ENCODE measurements around the gene PGAM1. TPM values are rescaled to one million over a fixed set of nuclear protein-coding genes. Genes with fewer than 3 reads are reported as not detected.
"Not testable (repeated sequence)": the region's sequence is repeated elsewhere in the genome, so short reads cannot be mapped to it uniquely, and the experiment has no call there.

The PGAM1 gene
- total RNA-seq, 1 donor from 2014 or later: 979 TPM

- intact Hi-C loops (cut with micrococcal nuclease): loop anchor here (1.0 to 10.0 kb wide), 2 partner anchors 10 to 711 kb away; partner anchors contain the start of gene R3HCC1L
- peak overlapping the region; percentile 94 for H3K4me3 Mint-ChIP-seq
- H3K27ac Mint-ChIP-seq: peak overlapping the region; percentile 98
- H3K27me3 Mint-ChIP-seq (ENCODE audit: insufficient read depth); H3K9me3 Mint-ChIP-seq; DNase-seq (ENCODE audit: low spot score): not testable (repeated sequence)
- H3K4me1 Mint-ChIP-seq (ENCODE audit: low read depth): peaks cover 56% of the 10 kb centered on the region
- H3K36me3 Mint-ChIP-seq (ENCODE audit: low read depth): peaks cover 22% of the 10 kb centered on the region
Observed at GRCh38 chr10:97423757-97424098, 2.3 kb upstream of the PGAM1 start.

- intact Hi-C loops (cut with micrococcal nuclease): loop anchor here (5.0 to 10.0 kb wide), 2 partner anchors 450 to 708 kb away; partner anchors contain the start of gene R3HCC1L
- H3K4me1 Mint-ChIP-seq (ENCODE audit: low read depth): peaks cover 48% of the 10 kb centered on the region
- no peak for DNase-seq (ENCODE audit: low spot score)
Observed at GRCh38 chr10:97426776-97427570, 982 bp downstream of the PGAM1 start.

GRCh38 chr10:97427571-97428179 lies 1.7 kb downstream of the PGAM1 start:
- Mint-ChIP-seq H3K36me3 (ENCODE audit: low read depth) (peaks cover 48% of the 10 kb centered on the region), H3K27ac (peak overlapping the region; percentile 99), H3K4me3 (peak overlapping the region; percentile 94), H3K4me1 (ENCODE audit: low read depth) (peaks cover 47% of the 10 kb centered on the region), H3K9me3 (no peaks in the 10 kb centered on the region), H3K27me3 (ENCODE audit: insufficient read depth) (peaks cover 2% of the 10 kb centered on the region)
- no peak for DNase-seq (ENCODE audit: low spot score)
- intact Hi-C loops (cut with micrococcal nuclease): loop anchor here (1.0 to 10.0 kb wide), 7 partner anchors 17 to 707 kb away; partner anchors contain the start of genes MMS19, PI4K2A, R3HCC1L and RRP12

More at GRCh38 chr10:97426776-97427570, 982 bp downstream of the PGAM1 start:
- Mint-ChIP-seq H3K4me3 (peak overlapping the region; percentile 94), H3K9me3 (no peaks in the 10 kb centered on the region), H3K27me3 (ENCODE audit: insufficient read depth) (peaks cover 2% of the 10 kb centered on the region), H3K27ac (peak overlapping the region; percentile 99), H3K36me3 (ENCODE audit: low read depth) (peaks cover 45% of the 10 kb centered on the region)

GRCh38 chr10:97428572-97428981 lies 2.6 kb downstream of the PGAM1 start:
- Mint-ChIP-seq H3K9me3 (no peaks in the 10 kb centered on the region), H3K36me3 (ENCODE audit: low read depth) (peaks cover 50% of the 10 kb centered on the region), H3K4me3 (peak overlapping the region; percentile 94), H3K4me1 (ENCODE audit: low read depth) (peaks cover 39% of the 10 kb centered on the region), H3K27me3 (ENCODE audit: insufficient read depth) (peaks cover 2% of the 10 kb centered on the region), H3K27ac (peak overlapping the region; percentile 99)
- intact Hi-C loops (cut with micrococcal nuclease): loop anchor here (1.0 to 10.0 kb wide), 7 partner anchors 16 to 706 kb away; partner anchors contain the start of genes MMS19, PI4K2A, R3HCC1L and RRP12
- DNase-seq (ENCODE audit: low spot score): no peak

DNA sequence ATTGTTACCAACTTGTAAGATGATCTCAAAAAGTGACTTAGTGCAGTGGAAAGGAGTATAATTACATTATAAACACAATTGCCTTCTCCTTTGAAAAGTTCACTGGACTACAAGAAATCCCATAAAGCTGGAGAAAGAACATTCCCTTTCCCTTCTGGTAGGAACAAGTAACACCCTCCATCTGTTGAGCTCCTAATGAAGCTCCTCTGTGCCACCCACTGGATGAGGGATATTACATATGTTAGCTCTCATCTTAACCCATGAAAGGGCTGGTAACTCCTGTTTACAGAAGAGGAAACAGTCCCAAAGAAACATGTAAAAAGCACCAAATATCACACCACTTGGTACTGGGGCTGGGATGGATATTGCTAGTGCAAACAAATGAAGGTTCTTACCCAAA lies 8.1 kb downstream of the PGAM1 start:
- H3K27ac Mint-ChIP-seq: peak overlapping the region; percentile 48
- no peaks in the 10 kb centered on the region for H3K9me3 Mint-ChIP-seq
- peaks cover 14% of the 10 kb centered on the region for H3K4me1 Mint-ChIP-seq (ENCODE audit: low read depth)
- H3K27me3 Mint-ChIP-seq (ENCODE audit: insufficient read depth): no peaks in the 10 kb centered on the region
- peaks cover 50% of the 10 kb centered on the region for H3K36me3 Mint-ChIP-seq (ENCODE audit: low read depth)
- intact Hi-C loops (cut with micrococcal nuclease): no loop called here
- H3K4me3 Mint-ChIP-seq: no peak overlapping the region
- DNase-seq (ENCODE audit: low spot score): no peak

GRCh38 chr10:97434557-97434956 lies 8.6 kb downstream of the PGAM1 start:
- Mint-ChIP-seq H3K27ac (peak overlapping the region; percentile 48), H3K36me3 (ENCODE audit: low read depth) (peaks cover 48% of the 10 kb centered on the region), H3K27me3 (ENCODE audit: insufficient read depth) (no peaks in the 10 kb centered on the region), H3K4me3 (no peak overlapping the region), H3K4me1 (ENCODE audit: low read depth) (peaks cover 9% of the 10 kb centered on the region), H3K9me3 (no peaks in the 10 kb centered on the region)
- DNase-seq (ENCODE audit: low spot score): no peak
- intact Hi-C loops (cut with micrococcal nuclease): no loop called here

- Mint-ChIP-seq H3K27ac (no peak overlapping the region), H3K27me3 (ENCODE audit: insufficient read depth) (no peaks in the 10 kb centered on the region), H3K4me1 (ENCODE audit: low read depth) (peaks cover 9% of the 10 kb centered on the region), H3K36me3 (ENCODE audit: low read depth) (peaks cover 45% of the 10 kb centered on the region), H3K9me3 (no peaks in the 10 kb centered on the region), H3K4me3 (no peak overlapping the region)
- no peak for DNase-seq (ENCODE audit: low spot score)
- intact Hi-C loops (cut with micrococcal nuclease): no loop called here
Observed at GRCh38 chr10:97435211-97435610, 9.2 kb downstream of the PGAM1 start.

GRCh38 chr10:97442277-97442676 lies 16.3 kb downstream of the PGAM1 start:
- Mint-ChIP-seq H3K36me3 (ENCODE audit: low read depth) (peaks cover 24% of the 10 kb centered on the region), H3K9me3 (no peaks in the 10 kb centered on the region), H3K27ac (no peak overlapping the region), H3K4me1 (ENCODE audit: low read depth) (peaks cover 24% of the 10 kb centered on the region), H3K4me3 (no peak overlapping the region), H3K27me3 (ENCODE audit: insufficient read depth) (no peaks in the 10 kb centered on the region)
- intact Hi-C loops (cut with micrococcal nuclease): no loop called here
- no peak for DNase-seq (ENCODE audit: low spot score)

GRCh38 chr10:97444212-97444611 lies 18.2 kb downstream of the PGAM1 start:
- peaks cover 26% of the 10 kb centered on the region for H3K36me3 Mint-ChIP-seq (ENCODE audit: low read depth)
- DNase-seq (ENCODE audit: low spot score): no peak
- no peaks in the 10 kb centered on the region for H3K27me3 Mint-ChIP-seq (ENCODE audit: insufficient read depth)
- H3K4me3 Mint-ChIP-seq: peak overlapping the region; percentile 93
- no peaks in the 10 kb centered on the region for H3K9me3 Mint-ChIP-seq
- peaks cover 37% of the 10 kb centered on the region for H3K4me1 Mint-ChIP-seq (ENCODE audit: low read depth)
- intact Hi-C loops (cut with micrococcal nuclease): loop anchor here (1.0 to 2.0 kb wide), 2 partner anchors 16 to 189 kb away; partner anchors contain the start of gene MORN4
- peak overlapping the region; percentile 92 for H3K27ac Mint-ChIP-seq

DNA sequence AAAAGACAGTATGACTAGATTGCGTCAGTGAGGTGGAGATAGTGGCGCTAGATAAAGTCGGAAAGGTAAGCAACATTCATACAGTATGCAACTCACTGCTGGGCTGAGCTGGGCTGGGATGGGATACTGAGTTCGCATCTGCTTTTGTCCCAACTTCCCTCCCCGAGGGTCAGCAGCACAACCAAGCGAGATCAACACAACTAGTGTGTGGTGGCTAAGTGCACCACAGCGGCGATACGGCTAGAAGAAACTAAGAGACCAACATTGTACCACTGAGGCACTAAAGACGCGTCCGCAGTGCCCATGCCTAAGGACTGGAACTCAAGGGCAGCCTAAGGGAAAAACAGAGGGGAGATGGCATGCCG lies 19.3 kb downstream of the PGAM1 start:
- Mint-ChIP-seq H3K4me3 (peak overlapping the region; percentile 93), H3K36me3 (ENCODE audit: low read depth) (peaks cover 20% of the 10 kb centered on the region), H3K27ac (peak overlapping the region; percentile 92), H3K9me3 (no peaks in the 10 kb centered on the region), H3K4me1 (ENCODE audit: low read depth) (peaks cover 40% of the 10 kb centered on the region), H3K27me3 (ENCODE audit: insufficient read depth) (no peaks in the 10 kb centered on the region)
- no peak for DNase-seq (ENCODE audit: low spot score)
- intact Hi-C loops (cut with micrococcal nuclease): loop anchor here (1.0 to 2.0 kb wide), 3 partner anchors 32 to 187 kb away; partner anchors contain the start of gene MORN4

GRCh38 chr10:97445722-97446639 lies 20.0 kb downstream of the PGAM1 start, which contains the start of the genes EXOSC1 and ZDHHC16:
Gene EXOSC1 (minus strand): TSS chr10:97446006. CDS start chr10:97445985, 21 bp downstream.
Gene ZDHHC16 (plus strand): TSS chr10:97446175. CDS start chr10:97451676, 5,501 bp downstream.
- Mint-ChIP-seq H3K27ac (peak within 1 kb of the TSS; percentile 92), H3K4me3 (peak within 1 kb of the TSS; percentile 93), H3K27me3 (ENCODE audit: insufficient read depth) (no peaks in the 10 kb centered on the region), H3K4me1 (ENCODE audit: low read depth) (peaks cover 47% of the 10 kb centered on the region), H3K9me3 (no peaks in the 10 kb centered on the region), H3K36me3 (ENCODE audit: low read depth) (peaks cover 22% of the 10 kb centered on the region)
- intact Hi-C loops (cut with micrococcal nuclease): loop anchor here (1.0 to 2.0 kb wide), 9 partner anchors 17 to 195 kb away; partner anchors contain the start of genes ARHGAP19, MMS19, MORN4 and PI4K2A
- peak; percentile 92 for DNase-seq (ENCODE audit: low spot score)

GRCh38 chr10:97450828-97451227 lies 24.8 kb downstream of the PGAM1 start:
- Mint-ChIP-seq H3K4me3 (no peak overlapping the region), H3K4me1 (ENCODE audit: low read depth) (peaks cover 49% of the 10 kb centered on the region), H3K27ac (peak overlapping the region; percentile 35), H3K9me3 (no peaks in the 10 kb centered on the region), H3K36me3 (ENCODE audit: low read depth) (peaks cover 21% of the 10 kb centered on the region), H3K27me3 (ENCODE audit: insufficient read depth) (no peaks in the 10 kb centered on the region)
- intact Hi-C loops (cut with micrococcal nuclease): no loop called here
- no peak for DNase-seq (ENCODE audit: low spot score)
